Hepatocyte (in vitro differentiated cells): ENCODE data around the gene SCAPER. TPM values are rescaled to one million over a fixed set of nuclear protein-coding genes. Genes with fewer than 3 reads are reported as not detected.

Experiments
- DNase-seq: peaks from one replicate; pipeline ENCODE4 v3.0.0-alpha.2; 2016; ENCODE audit warnings: low spot score
- H2AFZ ChIP-seq: fragments of 200-600 bp; sonication (generic); 2 replicates; pipeline ENCODE4 v1.6.0; 2016; ENCODE audit warnings: antibody characterized with exemption, mild to moderate bottlenecking
- H3K27ac ChIP-seq: fragments of 200-600 bp; sonication (generic); 2 replicates; pipeline ENCODE4 v1.5.1; 2016; ENCODE audit warnings: mild to moderate bottlenecking
- H3K27me3 ChIP-seq: fragments of 200-600 bp; sonication (generic); 2 replicates; pipeline ENCODE4 v1.6.1; 2016
- H3K36me3 ChIP-seq: fragments of 200-600 bp; sonication (generic); replicated peaks from 2 replicates; pipeline ENCODE4 v1.5.1; 2016; ENCODE audit warnings: low read depth; ENCODE audit not compliant: insufficient read depth
- H3K4me1 ChIP-seq: fragments of 200-600 bp; sonication (generic); 2 replicates; pipeline ENCODE4 v1.5.1; 2016; ENCODE audit warnings: mild to moderate bottlenecking, moderate library complexity; ENCODE audit not compliant: insufficient read depth
- H3K4me2 ChIP-seq: fragments of 200-600 bp; sonication (generic); 2 replicates; pipeline ENCODE4 v1.6.0; 2016
- H3K4me3 ChIP-seq: fragments of 200-600 bp; sonication (generic); 2 replicates; pipeline ENCODE4 v1.5.1; 2016; ENCODE audit warnings: mild to moderate bottlenecking
- H3K79me2 ChIP-seq: fragments of 200-600 bp; sonication (generic); 2 replicates; pipeline ENCODE4 v1.6.0; 2017; ENCODE audit warnings: mild to moderate bottlenecking
- H3K9me2 ChIP-seq: fragments of 200-600 bp; sonication (generic); replicated peaks from 2 replicates; pipeline ENCODE4 v1.6.0; 2017; ENCODE audit warnings: mild to moderate bottlenecking; ENCODE audit not compliant: insufficient read depth
- H3K9me3 ChIP-seq: fragments of 200-600 bp; sonication (generic); 2 replicates; pipeline ENCODE4 v1.5.1; 2016; ENCODE audit warnings: low read depth, mild to moderate bottlenecking
- H4K20me1 ChIP-seq: fragments of 200-600 bp; sonication (generic); 2 replicates; pipeline ENCODE4 v1.6.0; 2016; ENCODE audit warnings: mild to moderate bottlenecking; ENCODE audit not compliant: insufficient read depth, poor library complexity, severe bottlenecking
- EZH2 ChIP-seq: fragments of 200-600 bp; sonication (generic); IDR thresholded peaks from 2 replicates; pipeline ENCODE4 v1.6.1; 2016; ENCODE audit warnings: antibody characterized with exemption, mild to moderate bottlenecking, borderline replicate concordance
- EZH2phosphoT487 ChIP-seq: fragments of 200-600 bp; sonication (generic); IDR thresholded peaks from one replicate; pipeline ENCODE4 v1.6.1; 2018; ENCODE audit warnings: antibody characterized with exemption, mild to moderate bottlenecking, low read depth, moderate library complexity; ENCODE audit not compliant: unreplicated experiment, severe bottlenecking
- WGBS: methylation state at CpG from one replicate; pipeline ENCODE4 v1.1.6; 2016; ENCODE audit warnings: low lambda C conversion rate; ENCODE audit errors: missing lambda C conversion rate; 5-methylcytosine and 5-hydroxymethylcytosine counted together
- polyA plus RNA-seq: library from polyadenylated mRNA; unstranded; fragments of >200 nt; fragmentation: Nextera tagmentation; extraction: Ambion mirVana; gene quantifications from 2 replicates; pipeline ENCODE4 v1.2.1, GENCODE V29; 2016
- total RNA-seq: library from RNA; depleted of rRNA; stranded (reverse); fragments of >200 nt; gene quantifications from 2 replicates; pipeline ENCODE4 v1.2.3, GENCODE V29; 2014
- TF ChIP-seq, protein P1 (sequence below): fragments of 200-600 bp; sonication (generic); IDR thresholded peaks from 2 replicates; pipeline ENCODE4 v1.5.1; 2016; ENCODE audit warnings: antibody characterized with exemption, mild to moderate bottlenecking; ENCODE audit not compliant: poor library complexity

SCAPER gene
- total and polyA plus RNA-seq, 2 experiments from 2014 or later = 20.8 to 27.4 TPM

DNA sequence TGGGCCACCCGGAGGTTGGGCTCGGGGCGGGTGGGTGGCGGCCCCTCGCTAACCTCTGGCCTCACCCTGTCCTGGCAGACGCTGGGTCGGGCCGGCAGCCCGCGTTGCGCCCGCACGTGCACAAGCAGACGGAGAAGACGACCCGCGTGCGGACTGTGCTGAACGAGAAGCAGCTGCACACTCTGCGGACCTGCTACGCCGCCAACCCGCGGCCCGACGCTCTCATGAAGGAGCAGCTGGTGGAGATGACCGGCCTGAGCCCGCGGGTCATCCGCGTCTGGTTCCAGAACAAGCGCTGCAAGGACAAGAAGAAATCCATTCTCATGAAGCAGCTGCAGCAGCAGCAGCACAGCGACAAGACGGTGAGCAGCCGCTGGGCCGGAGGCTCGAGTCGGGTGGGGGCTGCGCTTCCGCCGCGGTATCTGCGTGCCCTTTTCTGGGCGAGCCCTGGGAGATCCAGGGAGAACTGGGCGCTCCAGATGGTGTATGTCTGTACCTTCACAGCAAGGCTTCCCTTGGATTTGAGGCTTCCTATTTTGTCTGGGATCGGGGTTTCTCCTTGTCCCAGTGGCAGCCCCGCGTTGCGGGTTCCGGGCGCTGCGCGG lies 564.8 kb downstream of the SCAPER start:
- no peaks in the 10 kb centered on the region for H3K36me3 ChIP-seq
- H3K4me3 ChIP-seq = peak overlapping the region; percentile 30
- peak overlapping the region; percentile 97 for H3K4me2 ChIP-seq
- TF ChIP-seq, protein P1, sequence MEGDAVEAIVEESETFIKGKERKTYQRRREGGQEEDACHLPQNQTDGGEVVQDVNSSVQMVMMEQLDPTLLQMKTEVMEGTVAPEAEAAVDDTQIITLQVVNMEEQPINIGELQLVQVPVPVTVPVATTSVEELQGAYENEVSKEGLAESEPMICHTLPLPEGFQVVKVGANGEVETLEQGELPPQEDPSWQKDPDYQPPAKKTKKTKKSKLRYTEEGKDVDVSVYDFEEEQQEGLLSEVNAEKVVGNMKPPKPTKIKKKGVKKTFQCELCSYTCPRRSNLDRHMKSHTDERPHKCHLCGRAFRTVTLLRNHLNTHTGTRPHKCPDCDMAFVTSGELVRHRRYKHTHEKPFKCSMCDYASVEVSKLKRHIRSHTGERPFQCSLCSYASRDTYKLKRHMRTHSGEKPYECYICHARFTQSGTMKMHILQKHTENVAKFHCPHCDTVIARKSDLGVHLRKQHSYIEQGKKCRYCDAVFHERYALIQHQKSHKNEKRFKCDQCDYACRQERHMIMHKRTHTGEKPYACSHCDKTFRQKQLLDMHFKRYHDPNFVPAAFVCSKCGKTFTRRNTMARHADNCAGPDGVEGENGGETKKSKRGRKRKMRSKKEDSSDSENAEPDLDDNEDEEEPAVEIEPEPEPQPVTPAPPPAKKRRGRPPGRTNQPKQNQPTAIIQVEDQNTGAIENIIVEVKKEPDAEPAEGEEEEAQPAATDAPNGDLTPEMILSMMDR = no peak
- no peak for TF ChIP-seq EZH2phosphoT487
- TF ChIP-seq EZH2 = peak; percentile 87
- no peak overlapping the region for H2AFZ ChIP-seq
- WGBS = 2% methylated on average over 38 of the region's 53 CpGs
- no peaks in the 10 kb centered on the region for H3K9me3 ChIP-seq
- H3K27me3 ChIP-seq = peaks cover 98% of the 10 kb centered on the region
- H3K79me2 ChIP-seq = peaks cover 36% of the 10 kb centered on the region
- peak overlapping the region; percentile 9 for H3K27ac ChIP-seq
- DNase-seq = peak; percentile 38
- no peaks in the 10 kb centered on the region for H3K9me2 ChIP-seq
- peaks cover 43% of the 10 kb centered on the region for H3K4me1 ChIP-seq
- H4K20me1 ChIP-seq = peaks cover 11% of the 10 kb centered on the region

DNA sequence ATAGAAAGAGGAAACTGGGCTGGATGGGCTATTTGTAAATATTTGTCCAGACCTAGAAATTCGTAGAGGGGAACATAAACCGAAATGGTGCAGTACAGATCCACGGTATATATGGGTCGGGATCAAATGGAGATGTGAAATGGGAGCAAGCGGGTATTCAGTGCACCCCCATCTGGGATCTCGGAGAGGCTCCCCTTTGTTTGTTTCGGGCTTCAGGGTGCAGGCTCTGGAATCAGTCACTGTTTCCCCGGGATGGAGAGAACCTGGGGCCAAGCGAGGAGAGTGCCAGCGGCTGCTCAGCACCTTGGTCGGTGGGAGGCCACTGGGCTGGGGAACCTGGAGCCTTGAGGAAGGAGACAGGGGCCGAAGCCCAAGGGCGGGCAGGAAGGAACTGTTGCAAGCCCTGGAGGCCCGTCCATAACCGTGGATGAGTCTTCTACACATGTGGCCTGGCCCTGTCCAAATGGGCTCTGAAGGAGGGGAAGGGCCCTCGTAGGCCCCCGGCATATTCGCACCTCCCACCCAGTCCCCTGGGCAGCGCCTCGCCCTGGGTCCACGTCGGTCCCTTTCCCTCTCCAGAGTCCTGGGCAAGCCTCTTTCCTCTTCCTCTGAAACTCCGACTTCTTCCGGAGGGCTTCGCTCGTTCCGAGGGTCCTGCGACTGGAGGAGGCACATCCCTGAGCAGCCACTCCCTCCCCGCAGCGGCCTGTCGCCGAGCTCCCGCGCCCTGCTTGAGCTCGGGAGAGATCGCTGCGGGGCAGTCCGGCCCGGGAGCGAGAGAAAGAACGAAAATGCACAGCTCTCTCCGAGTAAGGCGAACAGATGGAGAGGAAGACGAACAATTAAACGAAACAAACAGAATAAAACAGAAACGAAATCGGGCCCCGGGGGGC lies 565.6 kb downstream of the SCAPER start:
- Histone ChIP-seq H4K20me1 (peaks cover 11% of the 10 kb centered on the region), H3K27ac (peak overlapping the region; percentile 9), H3K4me2 (peak overlapping the region; percentile 97), H3K79me2 (peaks cover 36% of the 10 kb centered on the region), H3K4me3 (peak overlapping the region; percentile 30), H3K4me1 (peaks cover 43% of the 10 kb centered on the region), H2AFZ (no peak overlapping the region), H3K27me3 (peaks cover 96% of the 10 kb centered on the region), H3K9me3 (no peaks in the 10 kb centered on the region), H3K36me3 (no peaks in the 10 kb centered on the region), H3K9me2 (no peaks in the 10 kb centered on the region)
- TF ChIP-seq, protein P1 = no peak
- TF ChIP-seq EZH2 (peak; percentile 75), EZH2phosphoT487 (peak; percentile 36)
- WGBS = 10% methylated on average over 41 of the region's 48 CpGs
- DNase-seq = no peak

DNA sequence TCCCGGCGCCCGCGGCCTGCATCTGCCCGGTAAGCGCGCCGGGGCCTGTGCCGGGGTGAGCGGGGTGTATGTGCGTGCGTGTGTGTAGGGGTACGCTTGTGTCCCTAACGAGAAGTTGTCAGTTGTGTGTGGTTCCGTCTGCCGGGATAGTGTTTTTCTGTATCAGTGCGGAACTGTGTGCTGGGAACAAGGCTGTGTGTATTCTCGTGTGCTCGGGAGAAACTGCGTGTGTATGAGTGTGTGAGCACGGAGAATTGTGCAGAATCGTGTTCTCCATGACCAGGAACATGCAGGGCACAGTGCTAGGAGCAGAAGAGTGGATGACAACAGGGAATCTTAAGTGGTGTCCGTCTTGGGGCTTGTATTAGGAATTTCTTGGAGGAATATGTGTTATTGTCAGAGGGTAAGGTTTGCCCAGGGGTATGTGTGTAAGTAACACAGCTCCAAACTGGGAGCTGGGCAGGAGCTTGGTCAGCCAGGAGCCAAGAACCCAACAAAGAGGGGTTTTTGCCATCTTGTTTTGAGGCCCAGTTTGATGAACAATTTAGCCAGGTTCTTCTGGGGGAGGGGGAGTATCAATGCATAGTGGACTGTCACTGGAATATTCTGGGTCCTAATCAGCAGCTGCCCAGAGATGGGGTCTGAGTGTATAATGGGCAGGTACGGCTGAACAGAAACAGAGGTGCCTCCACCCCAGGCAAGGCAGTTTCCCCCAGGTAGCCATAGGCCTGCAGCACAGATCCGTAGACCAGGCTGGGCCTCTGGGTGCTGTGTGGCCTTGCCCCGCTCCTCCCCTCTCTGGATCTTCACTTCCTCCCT lies 566.4 kb downstream of the SCAPER start:
- H3K27ac ChIP-seq = peak overlapping the region; percentile 9
- H3K36me3 ChIP-seq = no peaks in the 10 kb centered on the region
- peaks cover 96% of the 10 kb centered on the region for H3K27me3 ChIP-seq
- H3K4me2 ChIP-seq = peak overlapping the region; percentile 97
- 14% methylated on average over 26 of the region's 26 CpGs for WGBS
- peak overlapping the region; percentile 23 for H3K4me3 ChIP-seq
- no peak for DNase-seq
- no peaks in the 10 kb centered on the region for H3K9me3 ChIP-seq
- H3K4me1 ChIP-seq = peaks cover 43% of the 10 kb centered on the region
- H4K20me1 ChIP-seq = peaks cover 11% of the 10 kb centered on the region
- TF ChIP-seq, protein P1 = no peak
- TF ChIP-seq EZH2phosphoT487 (no peak), EZH2 (peak; percentile 49)
- no peaks in the 10 kb centered on the region for H3K9me2 ChIP-seq
- H2AFZ ChIP-seq = no peak overlapping the region
- H3K79me2 ChIP-seq = peaks cover 29% of the 10 kb centered on the region
